GM21529 (cell line): ENCODE measurements around the gene RXRA.

Source experiments
- ATAC-seq: cut with Tn5 transposase; IDR thresholded peaks from one replicate; pipeline ENCODE4 v1.9.1; 2021; ENCODE audit not compliant: unreplicated experiment

Gene RXRA

DNA sequence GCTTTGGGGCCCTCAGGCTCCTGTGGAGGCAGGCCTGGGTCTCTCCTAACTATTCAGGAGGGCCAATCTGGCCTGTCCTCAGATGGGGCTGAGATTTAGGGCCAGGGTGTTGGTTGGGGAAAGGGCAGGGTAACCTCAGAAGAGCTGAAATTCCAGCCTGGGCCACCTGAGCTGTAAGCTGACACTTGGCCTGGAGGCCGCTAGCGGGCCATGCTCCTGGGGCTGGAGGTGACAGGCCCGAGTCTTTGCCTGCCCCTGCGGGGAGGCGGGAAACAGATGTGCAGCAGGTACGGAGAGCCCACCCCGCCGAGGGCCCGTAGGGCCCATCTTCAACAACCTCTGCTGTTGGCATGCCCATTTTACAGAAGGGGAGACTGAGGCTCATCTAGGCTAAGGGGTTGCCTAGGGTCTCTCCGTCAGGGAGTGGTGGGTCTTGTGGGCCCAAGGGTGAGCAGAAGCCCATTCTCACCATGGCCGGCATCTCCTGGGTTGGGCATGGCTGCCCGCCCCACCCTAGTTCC lies 69.5 kb downstream of the RXRA start:
- ATAC-seq: no peak

DNA sequence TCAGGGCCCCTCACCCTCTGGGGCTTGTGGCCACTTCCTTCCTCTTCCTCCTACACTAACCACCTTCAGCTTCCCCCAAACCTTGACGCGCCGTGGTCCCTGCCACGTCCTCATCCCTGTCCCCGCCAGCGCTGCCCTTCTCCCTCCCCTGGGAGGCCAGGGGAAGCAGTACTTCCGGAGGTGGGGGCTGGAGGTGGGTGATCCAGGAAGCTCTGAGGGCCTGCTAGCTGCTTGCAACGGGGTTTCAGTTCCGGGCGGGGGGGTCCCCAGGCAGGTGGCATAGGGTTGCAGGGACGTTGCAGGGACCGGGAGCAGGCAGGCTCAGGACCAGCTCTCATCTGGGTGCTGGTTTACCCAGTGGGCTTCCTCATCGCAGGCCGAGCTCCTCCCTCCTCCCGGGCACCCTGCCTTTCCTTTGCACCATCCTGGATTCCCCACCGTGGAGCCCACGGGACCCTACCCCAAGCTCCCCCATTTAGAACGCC lies 70.0 kb downstream of the RXRA start:
- ATAC-seq: peak; percentile 36

DNA sequence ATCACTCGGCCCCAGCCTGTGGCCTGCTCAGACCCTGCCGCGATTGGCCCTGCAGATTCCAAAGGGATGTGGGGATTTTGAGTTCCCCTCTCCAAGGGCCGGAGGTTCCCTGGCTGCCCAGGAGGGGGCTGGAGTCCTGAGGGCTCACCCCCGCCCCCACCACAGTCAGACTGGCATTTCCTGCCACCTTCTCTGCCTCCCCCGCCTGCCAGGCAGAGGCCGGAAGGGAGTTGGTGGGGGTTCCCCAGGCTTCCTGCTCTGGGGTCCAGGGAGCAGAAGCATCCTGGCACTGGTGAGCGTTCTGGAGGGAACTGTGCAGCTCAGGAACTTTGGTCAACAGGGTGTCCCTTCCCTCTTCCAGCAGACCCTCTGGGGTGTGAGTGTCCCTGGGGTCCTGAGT lies 70.6 kb downstream of the RXRA start:
- ATAC-seq: no peak

DNA sequence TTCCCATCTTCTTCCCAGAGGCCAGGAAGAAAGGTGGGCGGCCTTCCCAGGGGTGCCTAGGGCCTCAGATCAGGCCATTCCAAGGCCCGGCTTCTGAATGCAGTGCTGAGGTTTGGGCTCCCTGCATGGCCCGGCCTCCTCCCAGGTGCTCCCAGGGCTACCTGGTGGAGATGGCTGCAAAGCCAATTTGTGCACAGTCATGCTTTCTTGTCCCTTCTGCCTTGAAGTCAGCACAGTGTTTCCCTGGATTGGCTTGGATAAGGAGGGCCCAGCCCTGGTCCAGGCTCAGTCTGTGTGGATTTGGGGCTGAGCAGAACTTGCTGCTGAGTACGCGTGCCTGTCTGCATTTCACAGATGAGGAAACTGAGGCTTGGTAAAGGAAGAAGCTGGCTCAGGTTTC lies 72.5 kb downstream of the RXRA start:
- ATAC-seq: no peak

DNA sequence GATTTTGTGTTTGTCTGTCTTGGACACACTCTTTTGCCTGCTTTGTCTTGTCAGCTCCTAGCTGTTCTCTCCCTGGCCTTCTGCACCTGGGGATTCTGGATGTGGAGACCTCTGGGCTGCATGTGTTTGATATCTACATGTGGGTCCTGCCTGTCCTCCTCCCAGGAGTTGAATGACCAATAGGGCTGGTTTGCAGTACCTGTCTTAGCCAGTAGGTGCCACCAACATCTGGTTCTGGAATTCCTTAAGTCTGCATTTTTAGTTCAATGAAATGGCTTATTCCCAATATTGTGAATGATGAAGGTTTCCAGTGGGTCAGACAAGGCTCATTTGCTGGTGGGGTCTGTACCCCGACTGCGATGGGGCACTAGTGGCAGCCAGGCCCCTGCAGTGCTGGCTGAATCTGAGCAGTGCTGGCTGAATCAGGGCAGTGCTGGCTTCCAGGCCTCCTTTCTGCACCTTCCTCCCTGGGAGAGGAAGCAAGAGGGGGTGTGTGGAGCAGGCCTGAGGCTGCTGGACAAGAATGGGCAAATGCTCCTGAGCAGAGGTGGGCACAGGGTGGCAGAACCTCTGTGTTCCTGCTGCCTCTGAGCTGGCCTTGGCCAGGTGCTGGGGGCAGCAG lies 73.3 kb downstream of the RXRA start:
- ATAC-seq: no peak

DNA sequence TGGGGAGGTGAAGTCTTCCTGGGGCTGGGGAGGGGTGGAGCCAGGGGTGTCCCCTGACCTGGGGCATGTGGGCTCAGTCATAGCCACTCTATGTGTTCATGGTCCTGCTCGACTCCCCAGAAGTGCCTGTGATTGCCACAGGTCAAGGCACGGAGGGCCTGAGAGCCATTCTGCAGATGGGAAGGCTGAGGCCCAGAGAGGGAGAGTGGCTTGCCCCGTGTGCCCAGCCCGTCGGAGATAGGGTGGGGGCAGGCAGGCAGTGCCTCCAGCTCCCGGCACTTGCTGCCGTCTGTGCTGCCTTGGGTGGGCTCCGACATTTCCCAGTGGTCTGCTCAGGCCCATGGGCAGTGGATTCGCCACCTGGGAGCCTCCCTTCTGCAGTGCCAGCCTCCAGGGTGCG lies 74.0 kb downstream of the RXRA start:
- no peak for ATAC-seq

DNA sequence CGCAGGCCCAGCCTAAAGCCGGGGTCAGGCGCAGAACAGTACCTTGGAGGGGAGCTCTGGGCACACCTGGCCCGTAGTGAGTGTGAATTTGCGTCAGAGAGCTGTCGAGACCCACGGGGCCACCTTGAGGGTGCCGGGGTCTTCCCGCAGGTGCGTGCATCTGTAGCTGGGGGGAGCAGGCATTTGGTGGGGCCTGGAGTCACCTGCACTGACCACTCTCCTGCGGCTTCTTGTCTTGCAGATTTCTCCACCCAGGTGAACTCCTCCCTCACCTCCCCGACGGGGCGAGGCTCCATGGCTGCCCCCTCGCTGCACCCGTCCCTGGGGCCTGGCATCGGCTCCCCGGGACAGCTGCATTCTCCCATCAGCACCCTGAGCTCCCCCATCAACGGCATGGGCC lies 75.1 kb downstream of the RXRA start:
- no peak for ATAC-seq

DNA sequence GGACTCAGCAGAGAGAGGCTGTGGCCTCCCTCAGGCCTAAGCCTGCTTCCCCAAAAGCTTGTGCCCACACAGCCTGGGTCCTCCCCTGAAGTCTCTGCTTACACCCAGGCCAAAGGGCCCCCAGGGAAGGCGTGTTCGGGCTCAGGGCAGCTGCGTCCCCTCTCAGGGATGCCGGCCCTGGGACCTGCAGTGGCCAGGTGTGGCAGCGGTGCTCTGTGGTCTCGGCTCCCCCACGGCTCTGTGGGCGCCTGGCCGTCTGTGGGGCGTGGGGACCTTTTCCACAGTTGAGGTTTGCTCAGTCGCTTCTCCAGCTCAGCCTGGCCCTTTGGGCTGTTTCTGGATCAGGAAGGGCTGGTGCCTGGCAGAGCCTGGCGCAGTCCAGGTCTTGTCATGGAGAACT lies 75.9 kb downstream of the RXRA start:
- ATAC-seq: no peak

DNA sequence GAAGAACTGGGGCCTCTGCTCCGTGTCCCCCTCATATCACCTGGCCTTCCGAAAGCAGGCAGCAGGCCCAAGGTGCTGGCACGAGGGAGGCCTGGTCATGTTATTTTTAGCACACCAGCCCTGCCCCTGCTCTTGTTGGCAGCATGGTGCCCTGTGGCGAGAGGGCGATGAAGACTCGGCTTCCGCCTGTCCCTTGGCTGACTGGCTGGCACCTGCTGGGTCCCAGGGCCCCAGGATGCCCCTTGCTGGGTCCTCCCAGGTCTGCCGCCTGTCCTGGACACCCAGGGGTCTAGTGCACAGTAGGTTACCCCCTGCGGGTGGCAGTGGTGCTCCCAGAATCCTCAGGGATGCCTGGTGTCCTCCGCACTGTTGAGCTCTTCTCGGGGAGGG lies 77.0 kb downstream of the RXRA start:
- ATAC-seq: no peak

DNA sequence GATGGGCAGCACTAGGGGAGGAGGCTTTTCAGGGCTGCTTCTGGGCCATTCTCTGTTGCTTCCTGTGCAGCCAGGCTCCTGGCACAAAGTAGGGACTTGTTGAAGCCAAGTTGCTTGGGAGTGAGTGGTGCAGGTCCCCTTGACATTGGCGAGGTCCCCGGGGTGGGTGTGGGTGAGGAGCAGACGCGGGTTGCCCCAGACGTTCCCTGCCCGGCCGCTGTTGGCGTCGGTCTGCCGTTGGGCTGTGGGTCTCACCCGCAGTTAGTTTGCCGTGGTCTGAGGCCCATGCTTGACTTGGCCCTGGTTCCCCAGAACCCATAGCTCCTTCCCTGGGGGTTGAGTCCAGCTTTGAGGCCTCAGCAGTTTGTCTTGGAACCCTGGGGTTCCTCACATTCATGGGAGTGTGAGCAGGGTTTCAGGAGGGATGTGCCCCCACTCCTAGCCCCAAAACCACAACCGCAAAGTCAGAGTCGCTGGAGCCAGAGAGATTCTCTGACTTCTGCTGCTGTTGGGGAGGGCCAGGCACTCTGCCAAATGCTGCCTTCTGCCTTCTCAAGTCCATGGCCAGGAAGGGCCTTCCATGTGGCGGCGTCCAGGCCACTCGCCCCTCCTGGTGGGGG lies 77.5 kb downstream of the RXRA start:
- no peak for ATAC-seq

DNA sequence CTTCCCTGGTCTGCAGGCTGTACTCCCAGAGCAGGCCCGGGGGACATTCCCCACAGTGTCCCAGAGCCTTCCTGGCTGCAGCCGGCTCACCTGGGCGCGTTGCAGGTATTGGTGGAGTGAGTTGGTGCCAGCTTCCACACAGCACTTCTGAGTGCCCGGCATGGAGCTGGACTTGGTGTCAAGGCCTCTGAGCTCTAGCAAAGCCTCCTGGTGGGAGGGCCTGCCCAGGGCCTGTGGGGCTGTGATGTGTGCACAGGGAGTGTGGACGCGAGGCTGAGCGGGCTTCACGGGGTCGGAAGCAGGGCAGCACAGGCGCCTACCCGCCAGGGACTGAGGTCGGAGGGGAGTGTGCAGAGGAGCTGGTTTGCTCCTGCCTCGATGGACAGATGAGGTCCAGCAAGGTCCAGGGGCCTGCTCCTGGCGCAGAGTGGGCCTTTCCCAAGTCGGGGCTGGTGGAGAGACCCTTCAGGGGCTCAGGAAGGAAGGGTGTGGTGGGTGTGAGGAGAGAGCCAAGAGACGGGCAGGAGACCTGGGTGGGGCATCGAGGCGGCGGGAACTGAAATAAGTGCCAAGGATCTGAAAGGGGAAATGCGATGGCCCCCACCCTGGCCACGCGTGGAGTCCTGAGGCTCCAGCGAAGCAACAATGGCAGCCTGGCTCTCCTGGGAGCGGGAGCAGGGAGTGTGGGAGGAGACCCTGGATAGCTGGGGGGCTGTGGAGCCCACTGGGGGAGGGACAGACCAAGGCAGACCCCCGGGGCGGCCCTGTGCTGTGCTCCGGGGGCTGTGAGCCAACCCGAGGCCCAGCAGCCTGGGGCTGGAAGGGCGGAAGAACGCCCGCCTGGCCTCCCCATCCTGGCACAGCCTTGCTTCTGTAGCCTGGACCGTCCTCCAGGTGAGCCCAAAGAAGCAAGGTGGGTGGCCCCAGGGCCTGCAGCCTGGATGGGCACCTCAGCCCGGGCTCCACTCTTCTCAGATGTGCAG lies 78.4 kb downstream of the RXRA start:
- ATAC-seq: no peak

DNA sequence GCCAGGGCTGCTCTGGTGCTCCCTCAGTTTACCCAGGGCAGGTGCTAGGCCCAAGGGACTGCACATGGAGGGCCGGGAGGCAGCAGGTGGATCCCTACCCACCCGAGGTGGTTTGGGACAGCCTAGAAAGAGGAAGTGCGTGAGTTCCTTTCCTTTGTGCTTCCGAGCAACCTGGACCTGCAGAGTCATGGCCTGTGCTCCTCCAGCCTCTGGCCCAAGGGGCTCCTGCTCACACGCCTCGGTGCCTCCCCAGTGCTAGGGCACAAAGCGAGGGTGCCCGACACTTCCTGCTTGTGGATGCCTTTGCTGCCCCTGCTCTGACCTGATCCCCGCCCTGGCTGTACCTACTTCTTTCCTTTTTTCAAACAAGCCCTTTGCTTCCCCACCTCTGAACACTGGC lies 79.3 kb downstream of the RXRA start:
- no peak for ATAC-seq

DNA sequence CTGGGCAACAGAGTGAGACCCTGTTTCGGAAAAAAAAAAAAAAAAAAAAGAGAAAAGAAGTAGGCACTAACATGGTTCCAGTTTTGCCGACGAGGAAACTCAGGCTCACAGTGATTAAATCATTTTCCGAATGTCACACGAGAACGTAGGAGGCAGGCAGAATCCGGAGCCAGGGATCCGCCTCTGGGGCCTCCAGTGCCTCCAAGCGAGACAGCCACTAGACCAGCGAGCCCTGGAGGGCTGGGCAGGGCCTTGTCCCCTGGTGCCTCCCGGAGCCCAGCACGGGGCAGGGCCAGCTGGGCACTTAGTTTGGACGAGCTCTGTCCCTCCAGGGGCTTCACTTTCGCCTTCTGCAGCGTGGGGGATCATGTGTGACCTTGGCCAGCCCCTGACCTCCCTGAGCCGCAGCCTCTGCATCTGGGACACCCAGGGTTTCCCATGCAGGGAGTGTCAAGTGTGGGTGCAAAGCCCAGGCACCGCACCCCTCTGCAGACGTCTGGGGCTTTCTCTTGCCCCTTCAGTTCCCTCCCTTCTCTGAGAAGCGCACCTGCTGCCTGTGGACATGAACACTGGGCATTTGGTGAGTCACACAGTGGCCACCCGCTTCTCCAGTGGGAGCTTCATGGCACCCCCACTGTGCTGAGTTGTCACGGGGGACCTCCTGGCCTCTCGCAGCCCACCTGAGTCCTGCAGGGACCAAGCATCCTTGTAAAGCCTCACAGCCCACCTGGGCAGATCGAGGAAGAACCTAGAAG lies 80.3 kb downstream of the RXRA start:
- ATAC-seq: no peak

DNA sequence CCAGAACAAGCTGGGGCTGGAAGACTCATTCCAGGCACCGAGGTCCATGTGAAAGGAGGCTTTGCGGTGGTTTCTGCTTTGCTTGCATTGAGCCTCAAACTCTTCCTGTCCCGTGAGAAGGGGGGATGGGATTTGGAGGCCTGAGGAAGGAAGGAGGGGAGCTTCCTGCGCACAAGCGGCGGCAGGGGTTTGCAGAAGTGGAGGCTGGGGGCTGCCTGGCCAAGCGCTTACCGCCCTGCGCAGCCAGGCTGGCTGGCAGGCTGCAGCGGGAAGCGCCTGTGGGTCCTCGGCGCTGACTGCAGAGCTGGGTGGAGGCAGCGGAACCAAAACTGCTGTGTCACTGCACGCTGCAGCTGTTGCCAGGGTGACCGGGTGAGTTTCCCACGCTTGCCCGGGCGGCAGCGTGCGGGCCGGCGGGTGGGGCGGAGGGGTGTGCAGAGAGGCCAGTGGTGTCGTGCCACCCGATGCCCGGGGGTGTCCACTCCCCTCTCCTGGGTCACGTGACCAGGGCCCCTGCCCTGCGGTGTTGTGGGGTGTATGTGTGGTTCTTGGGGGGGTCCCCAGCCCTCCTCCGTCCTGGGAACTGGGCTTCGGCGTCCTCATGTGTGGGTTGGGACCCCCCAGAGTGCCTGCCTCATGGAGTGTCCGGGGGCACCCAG lies 81.0 kb downstream of the RXRA start:
- ATAC-seq: peak; percentile 71

DNA sequence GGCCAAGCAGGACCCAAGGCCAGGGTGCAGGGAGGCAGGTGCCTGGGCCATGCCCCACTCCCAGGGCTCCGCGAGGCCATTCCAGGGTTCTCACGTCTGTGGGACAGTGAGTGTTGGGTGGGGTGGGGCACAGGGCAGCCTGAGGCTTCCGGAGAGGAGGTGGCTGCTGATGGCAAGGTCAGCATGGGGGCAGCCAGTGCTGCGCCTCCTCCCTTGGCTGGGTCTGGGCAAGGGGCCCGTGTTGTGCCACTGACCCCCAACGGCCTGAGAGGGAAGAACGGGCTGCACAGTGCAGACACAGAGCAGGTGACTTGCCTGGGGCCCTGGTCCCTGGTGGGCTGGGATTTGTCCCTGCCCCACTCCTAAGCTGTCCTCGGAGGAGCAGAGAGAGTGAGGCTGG lies 82.1 kb downstream of the RXRA start:
- ATAC-seq: no peak

DNA sequence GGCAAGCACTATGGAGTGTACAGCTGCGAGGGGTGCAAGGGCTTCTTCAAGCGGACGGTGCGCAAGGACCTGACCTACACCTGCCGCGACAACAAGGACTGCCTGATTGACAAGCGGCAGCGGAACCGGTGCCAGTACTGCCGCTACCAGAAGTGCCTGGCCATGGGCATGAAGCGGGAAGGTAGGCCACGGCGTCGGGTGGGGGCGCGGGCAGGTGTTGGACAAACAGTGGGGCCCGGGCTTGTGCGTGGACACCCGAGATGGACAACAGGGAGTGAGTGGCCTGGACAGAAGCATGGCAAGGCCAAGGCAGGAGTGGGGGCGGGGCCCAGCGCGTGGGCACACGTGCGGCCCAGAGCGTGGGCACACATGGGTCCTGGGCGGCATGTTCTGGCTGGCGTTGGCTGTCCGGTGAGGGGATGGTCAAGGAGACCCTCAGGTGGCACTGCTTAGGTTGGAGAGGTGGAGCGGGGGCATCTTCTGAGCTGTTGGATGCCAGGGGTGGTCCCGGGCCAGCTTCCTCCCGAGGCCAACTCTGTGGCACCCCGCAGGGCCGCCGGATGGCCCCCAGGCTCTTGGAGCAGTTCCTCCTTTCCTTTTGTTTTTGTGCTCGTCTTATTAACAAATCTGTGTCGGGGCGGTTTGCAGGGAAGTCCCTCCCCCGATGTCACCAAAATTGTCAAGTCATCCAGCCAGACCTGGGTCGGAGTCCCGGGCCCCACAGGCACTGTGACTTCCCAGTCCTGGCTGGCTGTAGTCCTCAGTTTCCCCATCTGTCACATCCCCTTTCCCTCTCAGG lies 82.9 kb downstream of the RXRA start:
- no peak for ATAC-seq

DNA sequence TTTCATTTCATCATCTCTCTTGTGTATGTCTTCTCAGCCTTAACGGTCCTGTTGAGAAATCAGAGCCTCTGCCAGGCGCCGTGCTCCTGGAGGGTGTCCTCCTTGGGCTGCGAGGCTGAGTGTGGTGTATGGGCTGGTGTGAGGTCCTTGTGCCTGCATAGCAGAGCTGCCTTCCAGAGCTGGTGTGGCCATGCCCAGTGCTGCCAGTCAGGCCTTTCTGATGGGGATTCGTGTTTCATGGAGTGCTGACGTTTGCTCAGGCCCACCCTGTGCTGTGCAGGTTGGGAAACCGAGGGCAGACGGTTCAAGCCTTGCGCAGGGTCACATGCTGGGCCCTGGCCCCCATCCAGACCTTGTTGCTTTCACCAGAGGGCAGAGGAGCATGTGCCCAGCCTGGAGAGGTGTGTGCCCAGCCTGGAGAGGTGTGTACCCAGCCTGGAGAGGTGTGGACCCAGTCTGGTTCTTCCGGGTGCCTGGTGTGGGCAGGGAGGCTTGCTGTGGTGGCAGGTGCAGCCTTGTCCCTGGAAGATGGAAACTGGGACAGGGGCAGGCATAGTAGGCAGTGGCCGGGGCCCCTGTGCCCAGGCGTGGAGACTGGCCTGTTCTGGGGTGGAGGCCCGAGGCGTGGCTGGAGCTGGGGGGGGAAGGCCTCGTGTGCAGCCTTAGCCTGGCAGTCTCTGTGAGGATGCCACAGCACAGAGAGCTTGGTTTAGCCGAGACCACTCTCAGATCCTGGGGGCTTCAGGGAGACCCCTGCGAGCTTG lies 84.0 kb downstream of the RXRA start:
- ATAC-seq: no peak

DNA sequence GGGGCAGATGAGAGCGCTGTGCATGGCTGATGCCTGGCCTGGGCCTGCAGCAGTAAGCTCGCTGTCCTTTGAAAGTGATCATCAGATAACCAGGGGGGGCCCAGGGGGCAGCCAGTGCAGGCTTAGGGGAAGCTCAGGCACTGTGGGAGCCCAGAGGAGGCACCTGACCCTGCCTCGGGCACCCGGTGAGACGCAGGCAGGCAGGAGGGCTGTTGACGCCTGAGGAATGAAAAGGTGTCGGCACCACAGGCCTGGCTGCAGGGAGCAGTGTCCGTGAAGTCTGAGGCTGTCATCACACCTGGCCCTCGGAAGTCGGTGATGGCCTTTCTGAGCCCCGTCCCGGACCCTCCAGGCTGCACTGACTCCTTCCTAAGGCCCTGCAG lies 84.6 kb downstream of the RXRA start:
- ATAC-seq: no peak
